Activated T-helper 2 cell treated with anti-CD3 and anti-CD28 coated beads, Interferon-gamma antibody, Interleukin-2, Interleukin-4, amounts not matched to agents 10 μg/mL and 5 μg/mL and 100 μg/mL, durations not matched to agents 14 hours and 24 hours and 36 hours (primary cell): ENCODE data around the gene ZFAND5. TPM values are rescaled to one million over a fixed set of nuclear protein-coding genes. Genes with fewer than 3 reads are reported as not detected.

Experiments used
- DNase-seq: peaks from one replicate; pipeline ENCODE4 v3.0.0; 2021; ENCODE audit warnings: low spot score
- H3K27ac Mint-ChIP-seq: one replicate; pipeline ENCODE4 v1.8.0; 2021; ENCODE audit warnings: mixed read lengths
- H3K27me3 Mint-ChIP-seq: one replicate; pipeline ENCODE4 v1.8.0; 2021; ENCODE audit warnings: low read depth, mixed read lengths
- H3K36me3 Mint-ChIP-seq: one replicate; pipeline ENCODE4 v1.8.0; 2021; ENCODE audit warnings: low read depth, mixed read lengths
- H3K4me1 Mint-ChIP-seq: one replicate; pipeline ENCODE4 v1.8.0; 2021; ENCODE audit warnings: low read depth, mixed read lengths
- H3K4me3 Mint-ChIP-seq: one replicate; pipeline ENCODE4 v1.8.0; 2021; ENCODE audit warnings: low read depth, mild to moderate bottlenecking, moderate library complexity, mixed read lengths
- H3K9me3 Mint-ChIP-seq: one replicate; pipeline ENCODE4 v1.8.0; 2021; ENCODE audit warnings: mixed read lengths
- intact Hi-C: fragments of 100-400 bp; cut with micrococcal nuclease; formaldehyde crosslinking; loops from one replicate; pipeline ENCODE4 v1.15.1; 2023
- total RNA-seq: library from RNA; stranded (reverse); gene quantifications from 2 replicates; pipeline ENCODE4 v1.2.3, GENCODE V29; 2022

Gene ZFAND5
- total RNA-seq, 1 donor from 2014 or later = 99.1 TPM

GRCh38 chr9:72334658-72335337 lies 30.2 kb downstream of the ZFAND5 start:
- Mint-ChIP-seq H3K27ac (no peak overlapping the region), H3K4me1 (peaks cover 5% of the 10 kb centered on the region), H3K27me3 (peaks cover 24% of the 10 kb centered on the region), H3K9me3 (no peaks in the 10 kb centered on the region), H3K36me3 (no peaks in the 10 kb centered on the region), H3K4me3 (no peak overlapping the region)
- no peak for DNase-seq
- intact Hi-C loops = no loop called here

- Mint-ChIP-seq H3K36me3 (no peaks in the 10 kb centered on the region), H3K27me3 (peaks cover 19% of the 10 kb centered on the region), H3K4me1 (no peaks in the 10 kb centered on the region), H3K4me3 (no peak overlapping the region), H3K27ac (no peak overlapping the region), H3K9me3 (no peaks in the 10 kb centered on the region)
- intact Hi-C loops = no loop called here
- no peak for DNase-seq
These were observed 31.3 kb downstream of the ZFAND5 start for GRCh38 chr9:72333709-72334108.

GRCh38 chr9:72333197-72333596 lies 31.8 kb downstream of the ZFAND5 start:
- Mint-ChIP-seq H3K4me3 (no peak overlapping the region), H3K27me3 (peaks cover 19% of the 10 kb centered on the region), H3K4me1 (no peaks in the 10 kb centered on the region), H3K36me3 (no peaks in the 10 kb centered on the region), H3K9me3 (no peaks in the 10 kb centered on the region), H3K27ac (no peak overlapping the region)
- intact Hi-C loops = no loop called here
- no peak for DNase-seq

GRCh38 chr9:72332351-72332750 lies 32.7 kb downstream of the ZFAND5 start:
- Mint-ChIP-seq H3K9me3 (no peaks in the 10 kb centered on the region), H3K27me3 (peaks cover 19% of the 10 kb centered on the region), H3K4me1 (no peaks in the 10 kb centered on the region), H3K27ac (no peak overlapping the region), H3K36me3 (no peaks in the 10 kb centered on the region), H3K4me3 (no peak overlapping the region)
- no peak for DNase-seq
- intact Hi-C loops = no loop called here

GRCh38 chr9:72327631-72328030 lies 37.4 kb downstream of the ZFAND5 start:
- H3K27me3 Mint-ChIP-seq = peaks cover 16% of the 10 kb centered on the region
- H3K27ac Mint-ChIP-seq = no peak overlapping the region
- no peaks in the 10 kb centered on the region for H3K36me3 Mint-ChIP-seq
- no peaks in the 10 kb centered on the region for H3K4me1 Mint-ChIP-seq
- H3K4me3 Mint-ChIP-seq = no peak overlapping the region
- intact Hi-C loops = no loop called here
- H3K9me3 Mint-ChIP-seq = no peaks in the 10 kb centered on the region
- DNase-seq = no peak

GRCh38 chr9:72326641-72327040 lies 38.4 kb downstream of the ZFAND5 start:
- no peak overlapping the region for H3K4me3 Mint-ChIP-seq

GRCh38 chr9:72324974-72325373 lies 40.0 kb downstream of the ZFAND5 start:
- no peak for DNase-seq
- Mint-ChIP-seq H3K36me3 (no peaks in the 10 kb centered on the region), H3K27ac (no peak overlapping the region), H3K27me3 (peaks cover 7% of the 10 kb centered on the region), H3K4me3 (no peak overlapping the region), H3K4me1 (no peaks in the 10 kb centered on the region), H3K9me3 (no peaks in the 10 kb centered on the region)
- intact Hi-C loops = no loop called here

More at GRCh38 chr9:72326641-72327040, 38.4 kb downstream of the ZFAND5 start:
- no peaks in the 10 kb centered on the region for H3K9me3 Mint-ChIP-seq
- no peaks in the 10 kb centered on the region for H3K36me3 Mint-ChIP-seq
- intact Hi-C loops = no loop called here
- H3K4me1 Mint-ChIP-seq = no peaks in the 10 kb centered on the region
- H3K27me3 Mint-ChIP-seq = peaks cover 15% of the 10 kb centered on the region
- no peak for DNase-seq
- H3K27ac Mint-ChIP-seq = no peak overlapping the region

GRCh38 chr9:72322678-72323077 lies 42.3 kb downstream of the ZFAND5 start:
- Mint-ChIP-seq H3K9me3 (no peaks in the 10 kb centered on the region), H3K27ac (no peak overlapping the region), H3K4me3 (no peak overlapping the region), H3K4me1 (no peaks in the 10 kb centered on the region), H3K27me3 (peaks cover 11% of the 10 kb centered on the region), H3K36me3 (no peaks in the 10 kb centered on the region)
- intact Hi-C loops = no loop called here
- DNase-seq = no peak

- intact Hi-C loops = no loop called here
These were observed 42.7 kb downstream of the ZFAND5 start for GRCh38 chr9:72322259-72322658.

GRCh38 chr9:72315510-72316311 lies 49.3 kb downstream of the ZFAND5 start:
- intact Hi-C loops = no loop called here
- no peak overlapping the region for H3K4me3 Mint-ChIP-seq
- no peaks in the 10 kb centered on the region for H3K36me3 Mint-ChIP-seq
- H3K27ac Mint-ChIP-seq = no peak overlapping the region
- H3K27me3 Mint-ChIP-seq = peaks cover 8% of the 10 kb centered on the region
- no peaks in the 10 kb centered on the region for H3K9me3 Mint-ChIP-seq
- no peak for DNase-seq
- H3K4me1 Mint-ChIP-seq = no peaks in the 10 kb centered on the region

More at GRCh38 chr9:72322259-72322658, 42.7 kb downstream of the ZFAND5 start:
- no peak for DNase-seq
- H3K36me3 Mint-ChIP-seq = no peaks in the 10 kb centered on the region
- H3K4me3 Mint-ChIP-seq = no peak overlapping the region
- no peak overlapping the region for H3K27ac Mint-ChIP-seq
- no peaks in the 10 kb centered on the region for H3K9me3 Mint-ChIP-seq
- H3K4me1 Mint-ChIP-seq = no peaks in the 10 kb centered on the region
- H3K27me3 Mint-ChIP-seq = peaks cover 11% of the 10 kb centered on the region

GRCh38 chr9:72315089-72315509 lies 49.9 kb downstream of the ZFAND5 start:
- Mint-ChIP-seq H3K9me3 (no peaks in the 10 kb centered on the region), H3K4me1 (no peaks in the 10 kb centered on the region), H3K27me3 (peaks cover 8% of the 10 kb centered on the region), H3K27ac (no peak overlapping the region), H3K36me3 (no peaks in the 10 kb centered on the region), H3K4me3 (no peak overlapping the region)
- intact Hi-C loops = no loop called here
- no peak for DNase-seq

GRCh38 chr9:72313507-72313906 lies 51.5 kb downstream of the ZFAND5 start:
- Mint-ChIP-seq H3K27ac (no peak overlapping the region), H3K4me1 (no peaks in the 10 kb centered on the region), H3K36me3 (no peaks in the 10 kb centered on the region), H3K27me3 (peaks cover 10% of the 10 kb centered on the region), H3K9me3 (no peaks in the 10 kb centered on the region), H3K4me3 (no peak overlapping the region)
- intact Hi-C loops = no loop called here
- no peak for DNase-seq

- H3K27me3 Mint-ChIP-seq = peaks cover 8% of the 10 kb centered on the region
These were observed 52.5 kb downstream of the ZFAND5 start for GRCh38 chr9:72312386-72312987.

More at GRCh38 chr9:72312386-72312987, 52.5 kb downstream of the ZFAND5 start:
- H3K4me3 Mint-ChIP-seq = no peak overlapping the region
- H3K9me3 Mint-ChIP-seq = no peaks in the 10 kb centered on the region
- intact Hi-C loops = no loop called here
- H3K4me1 Mint-ChIP-seq = no peaks in the 10 kb centered on the region
- no peaks in the 10 kb centered on the region for H3K36me3 Mint-ChIP-seq
- no peak overlapping the region for H3K27ac Mint-ChIP-seq
- DNase-seq = no peak
